B cell (primary cell): ENCODE results near the gene ABCD3. TPM values are rescaled to one million over a fixed set of nuclear protein-coding genes. Genes with fewer than 3 reads are reported as not detected.

Experiments
- ATAC-seq: fragments of 200-7000 bp; cut with Tn5 transposase; one replicate; pipeline ENCODE4 v1.10.0; 2021; ENCODE audit warnings: low read depth, mild to moderate bottlenecking, moderate number of reproducible peaks, moderate library complexity
- CTCF ChIA-PET: fragments of 350-600 bp; sonication (Branson Sonifier 250); formaldehyde crosslinking; loops from one replicate; lab custom pipeline; 2021; ENCODE audit warnings: antibody characterized with exemption, inconsistent platforms; lab: Charles Lee
- POLR2A ChIA-PET: fragments of 350-600 bp; sonication (Branson Sonifier 250); formaldehyde crosslinking; loops from one replicate; lab custom pipeline; 2021; ENCODE audit warnings: antibody characterized with exemption; lab: Charles Lee
- DNase-seq: peaks from one replicate; pipeline ENCODE4 v3.0.0; 2013
- H2AFZ ChIP-seq: 2 replicates; pipeline ENCODE4 v1.6.1; 2012; ENCODE audit warnings: mild to moderate bottlenecking, low read depth, low read length; ENCODE audit not compliant: insufficient read depth, poor library complexity, severe bottlenecking
- H3K27ac ChIP-seq, 2 donors: 1 replicate in 1 of 2; 2 replicates in 1 of 2; pipeline ENCODE4 v1.5.1; 2012 to 2013; ENCODE audit warnings: low read length in 2 of 2, mild to moderate bottlenecking in 2 of 2, moderate library complexity in 1 of 2
- H3K27me3 ChIP-seq, 4 experiments: fragments of 200-600 bp in 1 of 4; sonication (generic) in 1 of 4; replicated peaks in 1 of 4; 1 replicate in 2 of 4; 2 replicates in 2 of 4; pipeline versions ENCODE4 v1.6.1 to v1.7.0; 2013 to 2016; ENCODE audit warnings: low read length in 3 of 4, mild to moderate bottlenecking in 2 of 4, mixed read lengths in 1 of 4, moderate library complexity in 1 of 4; ENCODE audit not compliant: insufficient read depth in 4 of 4, control insufficient read depth in 3 of 4; ENCODE audit errors: control extremely low read depth in 1 of 4
- H3K36me3 ChIP-seq, 2 experiments: replicated peaks in 1 of 2; 1 replicate in 1 of 2; 2 replicates in 1 of 2; pipeline versions ENCODE4 v1.6.1 to v1.7.1; 2013; ENCODE audit warnings: low read length in 1 of 2; ENCODE audit not compliant: insufficient read depth in 2 of 2, control insufficient read depth in 1 of 2; ENCODE audit errors: control extremely low read depth in 1 of 2, extremely low read depth in 1 of 2
- H3K4me1 ChIP-seq, 2 donors: fragments of 200-600 bp in 1 of 2; sonication (generic) in 1 of 2; 1 replicate in 1 of 2; 2 replicates in 1 of 2; pipeline versions ENCODE4 v1.5.1 to v1.6.1; 2013 to 2017; ENCODE audit warnings: low read length in 2 of 2; ENCODE audit not compliant: control insufficient read depth in 2 of 2, insufficient read depth in 2 of 2
- H3K4me2 ChIP-seq: replicated peaks from 2 replicates; pipeline ENCODE3; 2012; ENCODE audit warnings: mild to moderate bottlenecking, low read depth, low read length; ENCODE audit not compliant: poor library complexity, severe bottlenecking
- H3K4me3 ChIP-seq, 5 experiments: fragments of 200-600 bp in 1 of 5; sonication (generic) in 1 of 5; 1 replicate in 3 of 5; 2 replicates in 2 of 5; pipeline versions ENCODE4 v1.5.1 to v1.7.0; 2011 to 2016; ENCODE audit warnings: low read length in 4 of 5, mild to moderate bottlenecking in 4 of 5, low read depth in 2 of 5, control low read depth in 1 of 5, moderate library complexity in 1 of 5; ENCODE audit not compliant: insufficient read depth in 1 of 5; ENCODE audit errors: control extremely low read depth in 1 of 5, extremely low read depth in 1 of 5
- H3K79me2 ChIP-seq: fragments of 200-600 bp; sonication (generic); one replicate; pipeline ENCODE4 v1.6.0; 2016; ENCODE audit warnings: low read length; ENCODE audit not compliant: control insufficient read depth, insufficient read depth
- H3K9ac ChIP-seq: fragments of 200-600 bp; sonication (generic); 2 replicates; pipeline ENCODE4 v1.6.1; 2017; ENCODE audit warnings: mild to moderate bottlenecking, low read length, moderate library complexity
- H3K9me3 ChIP-seq, 3 donors: one replicate each; pipeline versions ENCODE4 v1.6.1 to v1.7.1; 2013; ENCODE audit warnings: low read length in 2 of 3; ENCODE audit not compliant: control insufficient read depth in 2 of 3, insufficient read depth in 1 of 3; ENCODE audit errors: control extremely low read depth in 1 of 3
- H4K20me1 ChIP-seq: 2 replicates; pipeline ENCODE4 v1.6.0; 2012; ENCODE audit warnings: mild to moderate bottlenecking, low read length; ENCODE audit not compliant: insufficient read depth, control insufficient read depth, poor library complexity, severe bottlenecking
- H3K27ac Mint-ChIP-seq: one replicate; pipeline ENCODE4 v1.8.0; 2021; ENCODE audit warnings: mixed read lengths
- H3K27me3 Mint-ChIP-seq: one replicate; pipeline ENCODE4 v1.8.0; 2021; ENCODE audit warnings: mixed read lengths
- H3K4me1 Mint-ChIP-seq: one replicate; pipeline ENCODE4 v1.8.0; 2021; ENCODE audit warnings: mixed read lengths
- H3K4me3 Mint-ChIP-seq: one replicate; pipeline ENCODE4 v1.8.0; 2021; ENCODE audit warnings: mixed read lengths
- H3K9me3 Mint-ChIP-seq: one replicate; pipeline ENCODE4 v1.8.0; 2022; ENCODE audit warnings: mixed read lengths; ENCODE audit not compliant: insufficient read depth
- CTCF ChIP-seq: fragments of 200-600 bp; IDR thresholded peaks from one replicate; pipeline ENCODE4 v1.8.0; 2022; ENCODE audit warnings: antibody characterized with exemption, mild to moderate bottlenecking
- EZH2 ChIP-seq: IDR thresholded peaks from 2 replicates; pipeline ENCODE4 v1.6.1; 2012; ENCODE audit warnings: borderline replicate concordance, low read depth, mild to moderate bottlenecking, moderate library complexity, low read length; ENCODE audit not compliant: insufficient read depth, poor library complexity, severe bottlenecking
- WGBS: methylation state at CpG from one replicate; pipeline ENCODE4 v1.1.5; 2013; ENCODE audit warnings: missing lambda C conversion rate; ENCODE audit not compliant: insufficient coverage; 5-methylcytosine and 5-hydroxymethylcytosine counted together
- intact Hi-C: fragments of 100-400 bp; cut with micrococcal nuclease; formaldehyde crosslinking; loops from one replicate; pipeline ENCODE4 v1.10.0; 2022
- polyA plus RNA-seq: library from polyadenylated mRNA; depleted of rRNA; stranded (reverse); fragments of >200 nt; gene quantifications from 2 replicates; pipeline ENCODE4 v1.2.3, GENCODE V29; 2012
- total RNA-seq, 2 donors: library from RNA; stranded (reverse); fragments of 120-200 nt in 1 of 2; gene quantifications; 1 replicate in 1 of 2; 2 replicates in 1 of 2; pipeline versions ENCODE4 v1.2.3 to v1.2.4, GENCODE V29; 2013 to 2022

Gene ABCD3
- total and polyA plus RNA-seq, 2 donors (not counting 1 experiment from before 2014, with no cell fraction given): 4.0 to 19.4 TPM

- ATAC-seq: no peak
- peaks cover 17% of the 10 kb centered on the region in 2 donors for H3K4me1 ChIP-seq
- no peaks in the 10 kb centered on the region for H4K20me1 ChIP-seq
- DNase-seq: no peak
- TF ChIP-seq EZH2: no peak
- TF ChIP-seq CTCF: no peak
- Mint-ChIP-seq H3K27me3 (peaks cover 48% of the 10 kb centered on the region), H3K4me1 (peaks cover 16% of the 10 kb centered on the region), H3K4me3 (no peak overlapping the region), H3K27ac (no peak overlapping the region), H3K9me3 (no peaks in the 10 kb centered on the region)
- intact Hi-C loops: no loop called here
- no peak overlapping the region for H2AFZ ChIP-seq
- no peak overlapping the region for H3K27ac ChIP-seq
- H3K79me2 ChIP-seq: no peaks in the 10 kb centered on the region
- H3K4me2 ChIP-seq: no peak overlapping the region
- CTCF ChIA-PET: no interaction called here
- no peaks in the 10 kb centered on the region for H3K36me3 ChIP-seq
- peaks cover 0 to 24% (median 14%) of the 10 kb centered on the region in 4 experiments for H3K27me3 ChIP-seq
- no peak overlapping the region for H3K9ac ChIP-seq
- POLR2A ChIA-PET: no interaction called here
- no peak overlapping the region for H3K4me3 ChIP-seq
- peaks cover 0 to 14% (median 0%) of the 10 kb centered on the region in 3 donors for H3K9me3 ChIP-seq
- WGBS: no CpG with 5 or more reads among the region's 4 CpGs
These were observed 126.7 kb downstream of the ABCD3 start for GRCh38 chr1:94544706-94545490.

- Histone ChIP-seq H3K27me3 (no peaks in the 10 kb centered on the region), H3K27ac (no peak overlapping the region), H2AFZ (no peak overlapping the region), H3K4me2 (no peak overlapping the region), H3K4me1 (no peaks in the 10 kb centered on the region), H3K4me3 (no peak overlapping the region), H4K20me1 (no peaks in the 10 kb centered on the region), H3K79me2 (no peaks in the 10 kb centered on the region), H3K9ac (no peak overlapping the region), H3K9me3 (no peaks in the 10 kb centered on the region), H3K36me3 (no peaks in the 10 kb centered on the region)
- no peak overlapping the region for H3K27ac Mint-ChIP-seq
- H3K4me1 Mint-ChIP-seq: no peaks in the 10 kb centered on the region
- TF ChIP-seq CTCF (no peak), EZH2 (no peak)
- peaks cover 29% of the 10 kb centered on the region for H3K27me3 Mint-ChIP-seq
- intact Hi-C loops: no loop called here
- ChIA-PET POLR2A (no interaction called here), CTCF (no interaction called here)
- DNase-seq (no peak), ATAC-seq (no peak)
- no CpG with 5 or more reads among the region's 5 CpGs for WGBS
- H3K9me3 Mint-ChIP-seq: no peaks in the 10 kb centered on the region
- no peak overlapping the region for H3K4me3 Mint-ChIP-seq
These were observed 131.5 kb downstream of the ABCD3 start for GRCh38 chr1:94549706-94550105.
